Upper lobe of left lung (tissue), 6 donors: ENCODE data around the gene MSH3. TPM values are rescaled to one million over a fixed set of nuclear protein-coding genes. Genes with fewer than 3 reads are reported as not detected.
"Not testable (repeated sequence)": the region's sequence is repeated elsewhere in the genome, so short reads cannot be mapped to it uniquely, and the experiment has no call there.

ENCODE experiments used
- ATAC-seq, 2 donors: fragments of 200-7000 bp; cut with Tn5 transposase; one replicate each; pipeline ENCODE4 v1.9.1; 2022; ENCODE audit warnings: mild to moderate bottlenecking in 2 of 2, moderate library complexity in 2 of 2; ENCODE audit not compliant: low FRiP score in 2 of 2
- DNase-seq, 2 donors: peaks; one replicate each; pipeline ENCODE4 v3.0.0-alpha.2; 2019 to 2020
- H3K27ac ChIP-seq, 4 donors: fragments of 200-600 bp; sonication (generic); one replicate each; pipeline ENCODE4 v1.5.1; 2016 to 2019
- H3K27me3 ChIP-seq, 4 donors: fragments of 200-600 bp; sonication (generic); one replicate each; pipeline ENCODE4 v1.5.1; 2017 to 2019
- H3K36me3 ChIP-seq, 4 donors: fragments of 200-600 bp; sonication (generic); one replicate each; pipeline ENCODE4 v1.5.1; 2016 to 2019
- H3K4me1 ChIP-seq, 4 donors: fragments of 200-600 bp; sonication (generic); one replicate each; pipeline ENCODE4 v1.5.1; 2018 to 2019
- H3K4me3 ChIP-seq, 4 donors: fragments of 200-600 bp; sonication (generic); one replicate each; pipeline ENCODE4 v1.5.1; 2017 to 2019; ENCODE audit warnings: mild to moderate bottlenecking in 2 of 4, moderate library complexity in 1 of 4
- H3K9me3 ChIP-seq, 4 donors: fragments of 200-600 bp; sonication (generic); one replicate each; pipeline ENCODE4 v1.5.1; 2018 to 2019
- EP300 ChIP-seq, 4 donors: sonication (generic); formaldehyde crosslinking; IDR thresholded peaks; one replicate each; pipeline ENCODE4 v1.5.1; 2017; ENCODE audit warnings: antibody characterized with exemption in 4 of 4, control low read depth in 2 of 4
- POLR2A ChIP-seq, 4 donors: fragments of 450-650 bp; IDR thresholded peaks; one replicate each; pipeline ENCODE4 v1.5.1; 2016 to 2017; ENCODE audit warnings: antibody characterized with exemption in 4 of 4, mild to moderate bottlenecking in 2 of 4
- POLR2AphosphoS5 ChIP-seq, 2 donors: sonication (generic); formaldehyde crosslinking; IDR thresholded peaks; one replicate each; pipeline ENCODE4 v1.5.1; 2017; ENCODE audit warnings: antibody characterized with exemption in 2 of 2
- WGBS, 2 donors: methylation state at CpG; one replicate each; pipeline ENCODE4 v1.1.5; 2017 to 2018; 5-methylcytosine and 5-hydroxymethylcytosine counted together
- total RNA-seq, 6 donors: library from RNA; depleted of rRNA in 4 of 6; stranded (reverse); fragments of >200 nt in 4 of 6; gene quantifications; one replicate each; pipeline versions ENCODE4 v1.1.0 to v1.2.1, GENCODE V29; 2016 to 2021
- TF ChIP-seq, protein P1 (sequence below), 6 experiments: fragments of 450-650 bp in 4 of 6; fragments of 200-600 bp in 2 of 6; sonication (generic) in 2 of 6; IDR thresholded peaks; one replicate each; pipeline ENCODE4 v1.5.1; 2016 to 2019; ENCODE audit warnings: antibody characterized with exemption in 6 of 6
- donor health status: DM: no; HTN: no; CAD: no; lungs with moderate emphysema.
- donor health status: DM: no; HTN: yes; CAD: no; lungs with severe emphysema.

The MSH3 gene
- total RNA-seq, 6 donors from 2014 or later, result 9.0 to 17.3 (median 12.5) TPM

DNA sequence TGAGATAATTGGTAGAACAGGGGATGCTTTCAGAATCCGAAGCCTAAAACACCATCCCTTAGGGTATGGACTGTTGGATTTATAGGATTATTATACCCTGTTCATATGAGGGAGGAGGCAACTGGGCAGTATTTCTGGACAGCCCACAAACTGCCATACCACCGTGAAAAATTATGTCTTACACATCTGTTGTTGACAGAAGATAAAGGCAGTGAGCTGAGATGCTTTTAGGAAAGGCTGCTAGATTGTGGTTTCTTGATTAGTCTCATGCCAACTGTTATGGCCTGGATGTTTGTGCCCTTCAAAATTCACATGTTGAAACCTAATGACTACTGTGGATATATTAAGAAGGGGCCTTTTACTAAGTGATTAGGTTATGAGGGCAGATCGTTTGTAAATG, 84.0 kb downstream of the MSH3 start:
- DNase-seq (no peak), ATAC-seq (no peak)
- H3K36me3 ChIP-seq, result peaks cover 0 to 9% (median 2%) of the 10 kb centered on the region in 4 donors
- H3K4me3 ChIP-seq, result no peak overlapping the region
- TF ChIP-seq EP300 (IDR thresholded peaks at IDR 0.05) (no peak), POLR2A (IDR thresholded peaks at IDR 0.05) (no peak), POLR2AphosphoS5 (IDR thresholded peaks at IDR 0.05) (no peak)
- TF ChIP-seq, protein P1, sequence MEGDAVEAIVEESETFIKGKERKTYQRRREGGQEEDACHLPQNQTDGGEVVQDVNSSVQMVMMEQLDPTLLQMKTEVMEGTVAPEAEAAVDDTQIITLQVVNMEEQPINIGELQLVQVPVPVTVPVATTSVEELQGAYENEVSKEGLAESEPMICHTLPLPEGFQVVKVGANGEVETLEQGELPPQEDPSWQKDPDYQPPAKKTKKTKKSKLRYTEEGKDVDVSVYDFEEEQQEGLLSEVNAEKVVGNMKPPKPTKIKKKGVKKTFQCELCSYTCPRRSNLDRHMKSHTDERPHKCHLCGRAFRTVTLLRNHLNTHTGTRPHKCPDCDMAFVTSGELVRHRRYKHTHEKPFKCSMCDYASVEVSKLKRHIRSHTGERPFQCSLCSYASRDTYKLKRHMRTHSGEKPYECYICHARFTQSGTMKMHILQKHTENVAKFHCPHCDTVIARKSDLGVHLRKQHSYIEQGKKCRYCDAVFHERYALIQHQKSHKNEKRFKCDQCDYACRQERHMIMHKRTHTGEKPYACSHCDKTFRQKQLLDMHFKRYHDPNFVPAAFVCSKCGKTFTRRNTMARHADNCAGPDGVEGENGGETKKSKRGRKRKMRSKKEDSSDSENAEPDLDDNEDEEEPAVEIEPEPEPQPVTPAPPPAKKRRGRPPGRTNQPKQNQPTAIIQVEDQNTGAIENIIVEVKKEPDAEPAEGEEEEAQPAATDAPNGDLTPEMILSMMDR (IDR thresholded peaks at IDR 0.05), result no peak
- H3K4me1 ChIP-seq, result no peaks in the 10 kb centered on the region
- no peak overlapping the region for H3K27ac ChIP-seq
- no peaks in the 10 kb centered on the region for H3K9me3 ChIP-seq
- H3K27me3 ChIP-seq, result no peaks in the 10 kb centered on the region
- 70 to 74% methylated on average over 3 of the region's 3 CpGs for WGBS, 2 donors

DNA sequence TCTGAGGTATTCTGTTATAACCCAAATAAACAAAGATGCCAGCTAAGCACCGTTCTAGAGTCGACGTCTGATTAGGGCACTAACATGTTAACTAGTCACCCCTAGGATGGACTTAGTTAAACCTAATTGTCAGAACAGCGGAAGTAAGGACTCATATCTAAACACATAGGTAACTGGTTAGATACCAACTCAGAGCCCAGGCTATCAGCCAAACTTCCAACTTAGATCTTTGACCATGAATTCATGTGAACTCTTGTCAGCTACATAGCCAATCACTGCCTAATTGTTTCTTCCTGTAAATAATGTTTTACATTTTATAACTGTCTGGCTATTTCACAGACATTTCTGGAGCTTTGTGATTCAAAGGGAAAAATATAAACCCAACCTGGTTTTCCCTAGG, 84.6 kb downstream of the MSH3 start:
- Histone ChIP-seq H3K36me3 (peaks cover 0 to 9% (median 2%) of the 10 kb centered on the region in 4 donors), H3K4me1 (no peaks in the 10 kb centered on the region), H3K4me3 (no peak overlapping the region), H3K9me3 (no peaks in the 10 kb centered on the region), H3K27ac (no peak overlapping the region), H3K27me3 (no peaks in the 10 kb centered on the region)
- no peak for TF ChIP-seq POLR2AphosphoS5 (IDR thresholded peaks at IDR 0.05)
- TF ChIP-seq EP300 (IDR thresholded peaks at IDR 0.05), result no peak
- TF ChIP-seq, protein P1 (IDR thresholded peaks at IDR 0.05), result no peak
- TF ChIP-seq POLR2A (IDR thresholded peaks at IDR 0.05), result no peak
- no peak for DNase-seq
- ATAC-seq, result no peak
- 94 to 98% methylated on average over 4 of the region's 4 CpGs for WGBS, 2 donors

DNA sequence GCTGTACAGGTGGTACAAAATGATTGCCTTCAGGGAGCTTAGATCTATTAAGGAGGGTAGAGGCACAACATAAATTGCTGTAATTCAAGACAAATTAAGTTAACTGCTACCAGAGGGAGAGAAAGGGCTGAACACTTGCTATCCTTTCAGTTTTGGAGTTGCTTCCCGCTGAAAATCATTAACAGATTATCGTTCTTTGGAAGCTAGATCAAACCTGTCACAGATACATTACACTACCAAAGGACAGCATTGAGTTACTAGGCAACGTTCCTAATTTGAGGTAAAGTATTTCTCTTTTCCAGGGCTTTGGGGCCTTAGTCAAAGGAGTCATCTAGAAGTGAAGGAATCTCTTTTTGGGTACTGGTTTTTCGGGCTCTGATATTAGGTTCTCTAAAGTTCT, 85.0 kb downstream of the MSH3 start:
- no peaks in the 10 kb centered on the region for H3K4me1 ChIP-seq
- no peaks in the 10 kb centered on the region for H3K27me3 ChIP-seq
- no peak overlapping the region for H3K27ac ChIP-seq
- peaks cover 0 to 14% (median 2%) of the 10 kb centered on the region in 4 donors for H3K36me3 ChIP-seq
- no peaks in the 10 kb centered on the region for H3K9me3 ChIP-seq
- DNase-seq, result no peak
- no peak overlapping the region for H3K4me3 ChIP-seq
- no peak for TF ChIP-seq POLR2A (IDR thresholded peaks at IDR 0.05)
- TF ChIP-seq, protein P1 (IDR thresholded peaks at IDR 0.05), result no peak
- no peak for TF ChIP-seq POLR2AphosphoS5 (IDR thresholded peaks at IDR 0.05)
- TF ChIP-seq EP300 (IDR thresholded peaks at IDR 0.05), result no peak
- ATAC-seq, result no peak
- WGBS, 2 donors, result 94% methylated on average over 4 of the region's 4 CpGs

DNA sequence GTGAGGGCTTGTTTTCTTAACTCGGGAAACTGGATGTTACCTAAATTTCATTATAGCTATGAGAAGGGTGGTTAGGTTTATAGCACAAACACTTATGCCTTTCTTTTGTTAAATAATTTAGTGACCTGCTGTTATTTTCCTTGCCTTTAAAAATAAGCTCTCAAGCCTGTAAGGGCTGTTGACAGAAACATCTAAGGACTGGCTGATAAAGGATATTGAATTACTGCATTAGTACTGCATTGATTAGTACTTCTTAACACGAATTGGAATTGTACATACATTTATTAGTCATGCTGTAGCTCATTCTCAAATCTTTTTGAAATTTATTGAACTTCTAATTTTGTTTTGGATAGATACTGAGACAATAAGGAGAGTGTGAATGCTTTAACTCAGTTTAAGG, 85.4 kb downstream of the MSH3 start:
- Histone ChIP-seq H3K27me3 (no peaks in the 10 kb centered on the region), H3K4me1 (no peaks in the 10 kb centered on the region), H3K9me3 (no peaks in the 10 kb centered on the region), H3K27ac (no peak overlapping the region), H3K36me3 (peaks cover 0 to 18% (median 4%) of the 10 kb centered on the region in 4 donors), H3K4me3 (no peak overlapping the region)
- TF ChIP-seq POLR2A (IDR thresholded peaks at IDR 0.05), result no peak
- no peak for TF ChIP-seq POLR2AphosphoS5 (IDR thresholded peaks at IDR 0.05)
- no peak for TF ChIP-seq EP300 (IDR thresholded peaks at IDR 0.05)
- TF ChIP-seq, protein P1 (IDR thresholded peaks at IDR 0.05), result no peak
- 87 to 88% methylated on average over 2 of the region's 2 CpGs for WGBS, 2 donors
- ATAC-seq (no peak), DNase-seq (no peak)

DNA sequence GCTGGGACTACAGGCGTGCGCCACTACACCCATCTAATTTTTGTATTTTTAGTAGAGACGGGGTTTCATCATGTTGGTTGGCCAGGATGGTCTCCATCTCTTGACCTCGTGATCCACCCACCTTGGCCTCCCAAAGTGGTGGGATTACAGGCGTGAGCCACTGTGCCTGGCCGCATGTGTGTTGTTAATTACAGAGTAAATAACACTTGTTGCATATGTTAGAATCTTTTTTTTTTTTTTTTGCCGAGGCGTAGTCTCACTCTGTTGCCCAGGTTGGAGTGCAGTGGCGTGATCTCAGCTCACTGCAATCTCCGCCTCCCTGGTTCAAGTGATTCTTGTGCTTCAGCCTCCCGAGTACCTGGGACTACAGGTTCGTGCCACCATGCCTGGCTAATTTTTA, 86.0 kb downstream of the MSH3 start:
- not testable (repeated sequence) for H3K27ac ChIP-seq, H3K9me3 ChIP-seq, H3K4me3 ChIP-seq, H3K4me1 ChIP-seq, DNase-seq, ATAC-seq, H3K27me3 ChIP-seq
- WGBS, 2 donors, result 96 to 99% methylated on average over 11 to 12 of the region's 12 CpGs
- H3K36me3 ChIP-seq, result peaks cover 0 to 23% (median 6%) of the 10 kb centered on the region in 4 donors
